OCI-LY1 (cell line): ENCODE data around the gene CALB2.

ENCODE experiments used
- EZH2 ChIP-seq: fragments of 200-600 bp; sonication (generic), shearing (Covaris generic); IDR thresholded peaks from 2 replicates; pipeline ENCODE4 v1.8.0; 2017; ENCODE audit warnings: borderline replicate concordance, mixed run types, mild to moderate bottlenecking, antibody characterized with exemption, low read length, moderate library complexity, mixed read lengths
- TF ChIP-seq, protein P1 (sequence below): fragments of 200-600 bp; sonication (generic), shearing (Covaris generic); IDR thresholded peaks from 2 replicates; pipeline ENCODE4 v1.5.1; 2017; ENCODE audit warnings: mild to moderate bottlenecking, antibody characterized with exemption, low read length, moderate library complexity, mixed read lengths

DNA sequence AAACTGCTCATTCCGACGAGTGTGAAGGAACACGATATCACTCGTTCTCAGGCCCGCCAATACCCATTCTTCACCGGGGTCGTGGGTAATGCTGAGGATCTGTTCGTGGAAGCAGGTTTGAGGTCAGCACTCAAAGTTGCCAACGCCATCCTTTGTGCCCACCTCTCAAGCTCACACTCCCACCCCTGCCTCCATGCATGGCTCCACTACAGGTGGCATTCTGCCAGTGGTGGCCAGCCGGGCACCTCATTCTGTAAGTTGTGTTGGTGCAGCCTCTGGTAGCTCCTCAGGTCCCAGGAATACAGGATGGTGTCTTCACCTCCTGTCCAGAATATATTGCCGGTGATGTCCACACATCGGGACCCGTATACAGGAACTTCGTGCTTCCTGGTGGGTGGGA, 72.7 kb downstream of the CALB2 start:
- no peak for TF ChIP-seq EZH2
- TF ChIP-seq, protein P1, sequence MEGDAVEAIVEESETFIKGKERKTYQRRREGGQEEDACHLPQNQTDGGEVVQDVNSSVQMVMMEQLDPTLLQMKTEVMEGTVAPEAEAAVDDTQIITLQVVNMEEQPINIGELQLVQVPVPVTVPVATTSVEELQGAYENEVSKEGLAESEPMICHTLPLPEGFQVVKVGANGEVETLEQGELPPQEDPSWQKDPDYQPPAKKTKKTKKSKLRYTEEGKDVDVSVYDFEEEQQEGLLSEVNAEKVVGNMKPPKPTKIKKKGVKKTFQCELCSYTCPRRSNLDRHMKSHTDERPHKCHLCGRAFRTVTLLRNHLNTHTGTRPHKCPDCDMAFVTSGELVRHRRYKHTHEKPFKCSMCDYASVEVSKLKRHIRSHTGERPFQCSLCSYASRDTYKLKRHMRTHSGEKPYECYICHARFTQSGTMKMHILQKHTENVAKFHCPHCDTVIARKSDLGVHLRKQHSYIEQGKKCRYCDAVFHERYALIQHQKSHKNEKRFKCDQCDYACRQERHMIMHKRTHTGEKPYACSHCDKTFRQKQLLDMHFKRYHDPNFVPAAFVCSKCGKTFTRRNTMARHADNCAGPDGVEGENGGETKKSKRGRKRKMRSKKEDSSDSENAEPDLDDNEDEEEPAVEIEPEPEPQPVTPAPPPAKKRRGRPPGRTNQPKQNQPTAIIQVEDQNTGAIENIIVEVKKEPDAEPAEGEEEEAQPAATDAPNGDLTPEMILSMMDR, result no peak
